Omental fat pad (tissue), 4 donors: Measurements from ENCODE around the gene TNC. TPM values are rescaled to one million over a fixed set of nuclear protein-coding genes. Genes with fewer than 3 reads are reported as not detected.

Experiments used
- ATAC-seq: fragments of 150-250 bp; one replicate; pipeline ENCODE4 v1.9.1; 2016; ENCODE audit warnings: mild to moderate bottlenecking, moderate library complexity; ENCODE audit not compliant: low FRiP score
- DNase-seq: peaks from one replicate; pipeline ENCODE4 v3.0.0-alpha.2; 2019; ENCODE audit warnings: low spot score
- CTCF ChIP-seq, 3 donors: fragments of 450-650 bp; IDR thresholded peaks; one replicate each; pipeline ENCODE4 v1.5.1; 2016 to 2017; ENCODE audit warnings: antibody characterized with exemption in 3 of 3, mild to moderate bottlenecking in 3 of 3, moderate library complexity in 2 of 3
- total RNA-seq, 4 donors: library from RNA; depleted of rRNA; stranded (reverse); fragments of >200 nt; gene quantifications; one replicate each; pipeline ENCODE4 v1.1.0, GENCODE V29; 2016

TNC gene
- total RNA-seq, 4 donors from 2014 or later: 3.2 to 44.2 (median 10.0) TPM

- DNase-seq (no peak), ATAC-seq (no peak)
- TF ChIP-seq CTCF (IDR thresholded peaks at IDR 0.05): no peak
Observed at GRCh38 chr9:115068031-115068430, 49.9 kb downstream of the TNC start.

GRCh38 chr9:115063058-115063845, 54.7 kb downstream of the TNC start:
- DNase-seq (no peak), ATAC-seq (peak; percentile 48)
- no peak for TF ChIP-seq CTCF (IDR thresholded peaks at IDR 0.05)

GRCh38 chr9:115058684-115059315, 59.2 kb downstream of the TNC start:
- DNase-seq: no peak
- no peak for TF ChIP-seq CTCF (IDR thresholded peaks at IDR 0.05)
- ATAC-seq: peak; percentile 83

- DNase-seq: no peak
- TF ChIP-seq CTCF (IDR thresholded peaks at IDR 0.05): no peak
- ATAC-seq: no peak
Observed at GRCh38 chr9:115058175-115058574, 59.8 kb downstream of the TNC start.

GRCh38 chr9:115057559-115057958, 60.4 kb downstream of the TNC start:
- peak; percentile 30 for ATAC-seq
- TF ChIP-seq CTCF (IDR thresholded peaks at IDR 0.05): no peak
- no peak for DNase-seq

- ATAC-seq (no peak), DNase-seq (no peak)
- no peak for TF ChIP-seq CTCF (IDR thresholded peaks at IDR 0.05)
Observed at GRCh38 chr9:115050002-115050490, 67.9 kb downstream of the TNC start.
